ENCODE data around the gene ZNF608. TPM values are rescaled to one million over a fixed set of nuclear protein-coding genes. Genes with fewer than 3 reads are reported as not detected.

Gene ZNF608
- total RNA-seq, 1 donor: 2.6 TPM

DNA sequence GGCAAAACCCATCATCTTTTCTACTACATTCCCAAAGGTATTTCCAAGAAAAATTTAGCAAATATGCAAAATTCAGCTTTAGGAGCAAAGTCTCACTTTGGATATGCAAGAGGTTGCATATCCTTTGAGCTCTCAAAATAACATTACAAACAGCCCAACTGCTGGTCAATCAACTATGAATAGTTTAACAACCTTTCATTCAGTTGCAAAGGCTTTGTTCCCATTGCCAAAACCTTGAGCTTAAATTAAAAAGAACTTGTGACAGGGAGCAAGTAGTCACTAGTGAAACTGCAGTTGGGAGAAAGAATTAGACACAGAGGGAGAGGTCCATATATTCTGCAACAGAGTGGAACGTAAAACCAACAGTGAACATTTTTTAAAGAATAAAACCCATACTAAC is 8.8 kb downstream of the ZNF608 start:
- H3K4me3 ChIP-seq (ENCODE audit: low read depth, low read length): no peak overlapping the region
- TF ChIP-seq, protein P1, sequence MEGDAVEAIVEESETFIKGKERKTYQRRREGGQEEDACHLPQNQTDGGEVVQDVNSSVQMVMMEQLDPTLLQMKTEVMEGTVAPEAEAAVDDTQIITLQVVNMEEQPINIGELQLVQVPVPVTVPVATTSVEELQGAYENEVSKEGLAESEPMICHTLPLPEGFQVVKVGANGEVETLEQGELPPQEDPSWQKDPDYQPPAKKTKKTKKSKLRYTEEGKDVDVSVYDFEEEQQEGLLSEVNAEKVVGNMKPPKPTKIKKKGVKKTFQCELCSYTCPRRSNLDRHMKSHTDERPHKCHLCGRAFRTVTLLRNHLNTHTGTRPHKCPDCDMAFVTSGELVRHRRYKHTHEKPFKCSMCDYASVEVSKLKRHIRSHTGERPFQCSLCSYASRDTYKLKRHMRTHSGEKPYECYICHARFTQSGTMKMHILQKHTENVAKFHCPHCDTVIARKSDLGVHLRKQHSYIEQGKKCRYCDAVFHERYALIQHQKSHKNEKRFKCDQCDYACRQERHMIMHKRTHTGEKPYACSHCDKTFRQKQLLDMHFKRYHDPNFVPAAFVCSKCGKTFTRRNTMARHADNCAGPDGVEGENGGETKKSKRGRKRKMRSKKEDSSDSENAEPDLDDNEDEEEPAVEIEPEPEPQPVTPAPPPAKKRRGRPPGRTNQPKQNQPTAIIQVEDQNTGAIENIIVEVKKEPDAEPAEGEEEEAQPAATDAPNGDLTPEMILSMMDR (IDR thresholded peaks at IDR 0.05; ENCODE audit: insufficient read depth, low read depth, low read length): no peak
- no peak for DNase-seq (ENCODE audit: low read depth)

DNA sequence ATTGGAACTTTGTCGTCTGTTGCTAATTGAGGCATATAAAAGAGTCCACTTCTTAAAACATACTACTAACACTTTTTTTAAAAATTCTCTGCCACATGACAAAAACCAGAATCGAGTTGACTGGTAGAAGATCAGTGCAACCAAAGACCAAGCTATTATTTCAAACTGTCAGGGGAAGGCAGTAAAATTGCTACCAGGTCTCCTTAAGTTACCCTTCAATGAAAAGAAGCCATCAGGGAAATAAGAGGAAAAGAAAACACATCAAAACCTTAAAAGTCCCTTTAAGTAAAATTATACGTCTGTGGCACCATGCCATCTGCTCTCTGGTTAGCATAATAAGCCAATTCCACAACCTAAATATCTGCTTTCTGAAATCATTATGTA is 9.6 kb downstream of the ZNF608 start:
- TF ChIP-seq, protein P1 (IDR thresholded peaks at IDR 0.05; ENCODE audit: insufficient read depth, low read depth, low read length): no peak
- no peak for DNase-seq (ENCODE audit: low read depth)
- no peak overlapping the region for H3K4me3 ChIP-seq (ENCODE audit: low read depth, low read length)

DNA sequence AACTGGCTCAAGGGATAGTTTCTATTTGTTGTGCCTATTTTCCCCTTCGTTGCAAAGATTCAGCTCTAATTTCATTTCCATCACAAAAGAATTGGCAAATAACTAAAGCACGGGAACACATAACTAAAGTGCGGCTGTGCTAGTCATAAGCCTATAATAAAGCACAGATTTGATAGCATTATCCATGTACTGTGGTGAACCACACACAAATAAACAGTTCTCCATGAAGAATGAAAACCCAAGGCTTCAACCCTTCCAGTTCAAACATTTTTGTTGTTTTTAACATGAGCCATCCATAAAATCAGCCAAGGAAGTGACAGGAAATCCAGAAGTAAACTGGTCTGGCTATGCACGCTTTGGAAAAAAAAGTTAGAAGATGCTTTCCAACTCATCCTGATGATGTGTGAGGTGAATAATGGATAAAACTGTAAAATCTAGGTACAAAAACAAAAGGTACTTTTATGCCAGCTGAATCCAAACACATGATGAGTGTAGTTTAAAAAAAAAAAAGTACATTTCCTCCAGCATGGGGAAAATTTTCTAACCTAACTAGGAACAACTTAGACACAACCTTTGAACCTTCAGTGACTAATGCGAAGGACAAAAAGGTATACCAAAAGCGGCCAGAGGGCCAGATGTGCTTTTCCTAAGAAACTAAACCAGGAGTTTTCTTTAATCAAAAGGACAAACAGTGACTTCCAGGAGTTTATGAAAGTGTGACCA is 10.2 kb downstream of the ZNF608 start:
- H3K4me3 ChIP-seq (ENCODE audit: low read depth, low read length): peak overlapping the region; percentile 42
- TF ChIP-seq, protein P1 (IDR thresholded peaks at IDR 0.05; ENCODE audit: insufficient read depth, low read depth, low read length): no peak
- peak; percentile 90 for DNase-seq (ENCODE audit: low read depth)

DNA sequence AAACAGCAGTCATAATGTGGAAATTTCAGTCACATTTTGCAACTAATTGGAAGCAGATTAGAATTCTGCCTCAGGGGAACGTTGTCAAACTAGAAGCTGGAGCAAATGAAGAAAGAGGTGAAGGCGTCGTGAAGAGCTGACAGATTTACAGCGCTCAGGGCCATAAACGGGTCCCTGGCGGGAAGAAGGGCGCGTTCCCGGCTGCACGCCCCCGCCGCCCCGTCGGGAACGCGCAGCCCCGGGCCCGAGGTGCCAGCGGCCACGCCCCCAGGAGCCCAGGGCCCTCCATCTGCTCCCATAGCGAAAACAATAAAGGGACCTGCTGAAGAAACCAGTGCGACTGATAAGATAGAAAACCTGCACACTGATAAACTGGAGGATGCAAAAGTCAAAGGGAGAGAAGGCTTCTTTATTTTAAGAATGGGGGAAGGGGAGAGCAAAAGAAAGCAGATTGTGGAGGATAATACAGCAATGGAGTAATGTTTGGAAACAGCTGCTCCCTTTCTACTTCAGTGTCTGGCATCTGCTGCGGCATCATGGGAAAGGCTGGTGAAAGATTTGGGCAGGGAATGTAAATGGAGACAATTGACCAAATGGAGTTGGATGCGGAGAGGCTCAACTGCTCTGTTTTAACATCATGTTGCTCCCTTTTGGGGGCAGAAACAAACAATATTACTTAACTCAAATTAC is 11.1 kb downstream of the ZNF608 start:
- DNase-seq (ENCODE audit: low read depth): peak; percentile 76
- peak overlapping the region; percentile 42 for H3K4me3 ChIP-seq (ENCODE audit: low read depth, low read length)
- TF ChIP-seq, protein P1 (IDR thresholded peaks at IDR 0.05; ENCODE audit: insufficient read depth, low read depth, low read length): no peak

DNA sequence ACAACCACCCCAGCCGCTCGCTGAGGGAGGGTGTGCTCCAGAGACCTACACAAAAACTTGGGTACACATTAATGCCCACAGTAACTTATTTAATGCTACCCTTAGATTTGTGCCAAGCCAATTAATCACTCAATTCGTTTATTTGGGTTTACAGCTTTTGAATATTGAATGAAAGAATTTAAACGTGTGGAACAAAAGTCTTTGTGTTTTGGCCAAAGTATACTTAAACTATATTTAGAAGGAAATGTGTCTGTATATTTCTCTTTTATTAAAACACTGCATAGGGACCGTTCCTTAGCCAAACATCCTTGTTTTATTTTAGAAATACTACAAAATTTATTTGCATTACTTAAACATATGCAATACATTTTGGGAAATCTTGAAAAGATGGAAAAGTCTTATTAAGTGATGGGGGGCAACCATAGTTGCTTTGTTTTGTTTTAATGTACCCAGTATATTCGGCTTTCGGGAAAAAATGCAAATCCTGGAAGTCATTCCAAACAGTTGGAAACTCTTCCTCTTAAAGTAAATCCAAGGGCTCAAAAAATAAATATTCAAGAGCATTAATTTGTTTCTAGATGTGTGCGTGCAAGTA is 11.8 kb downstream of the ZNF608 start:
- DNase-seq (ENCODE audit: low read depth): no peak
- TF ChIP-seq, protein P1 (IDR thresholded peaks at IDR 0.05; ENCODE audit: insufficient read depth, low read depth, low read length): no peak
- H3K4me3 ChIP-seq (ENCODE audit: low read depth, low read length): peak overlapping the region; percentile 42

DNA sequence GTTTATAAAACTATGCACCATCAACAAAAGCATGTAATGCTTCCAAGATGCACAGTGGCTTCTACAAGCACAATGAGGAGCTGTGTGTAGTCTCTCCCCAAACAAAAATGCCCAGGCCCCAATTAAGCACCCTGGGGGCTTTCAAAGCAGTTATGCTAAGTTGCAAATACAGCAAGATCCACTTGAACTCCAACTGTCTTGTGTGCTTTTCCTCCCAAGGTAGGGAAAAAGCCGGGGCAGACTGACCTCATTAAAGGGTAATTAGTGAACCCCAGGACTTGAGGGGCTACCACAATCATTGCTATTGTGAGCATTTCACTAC is 13.1 kb downstream of the ZNF608 start:
- TF ChIP-seq, protein P1 (IDR thresholded peaks at IDR 0.05; ENCODE audit: insufficient read depth, low read depth, low read length): no peak
- no peak for DNase-seq (ENCODE audit: low read depth)
- no peak overlapping the region for H3K4me3 ChIP-seq (ENCODE audit: low read depth, low read length)

Measured in fibroblast of villous mesenchyme (primary cell).